H9 (cell line): ENCODE results near the gene GLRX3. TPM values are rescaled to one million over a fixed set of nuclear protein-coding genes. Genes with fewer than 3 reads are reported as not detected.
A peak's percentile ranks its signal among the peaks of the same experiment; 100 is the strongest.

Experiments
- DNase-seq: peaks from one replicate; pipeline ENCODE4 v3.0.0-alpha.2; 2017
- H2AFZ ChIP-seq: one replicate; pipeline ENCODE4 v1.6.1; 2013; ENCODE audit warnings: mild to moderate bottlenecking, low read length, control low read depth, moderate library complexity
- H2AK5ac ChIP-seq: 2 replicates; pipeline ENCODE4 v1.6.1; 2013; ENCODE audit warnings: low read length, control low read depth, mixed read lengths; ENCODE audit not compliant: insufficient read length
- H2BK120ac ChIP-seq: one replicate; pipeline ENCODE4 v1.6.1; 2013; ENCODE audit warnings: low read depth, mild to moderate bottlenecking, low read length, control low read depth, inconsistent platforms; ENCODE audit not compliant: poor library complexity, severe bottlenecking
- H2BK12ac ChIP-seq: 2 replicates; pipeline ENCODE4 v1.6.1; 2013; ENCODE audit warnings: low read length, control low read depth, mixed read lengths, low read depth; ENCODE audit not compliant: insufficient read length
- H2BK15ac ChIP-seq: 2 replicates; pipeline ENCODE4 v1.6.1; 2013; ENCODE audit warnings: low read depth, low read length, control low read depth
- H2BK20ac ChIP-seq: one replicate; pipeline ENCODE4 v1.6.1; 2013; ENCODE audit warnings: low read depth, mild to moderate bottlenecking, low read length, control low read depth, inconsistent platforms; ENCODE audit not compliant: poor library complexity, severe bottlenecking
- H2BK5ac ChIP-seq: 2 replicates; pipeline ENCODE4 v1.6.1; 2013; ENCODE audit warnings: low read length, control low read depth, mixed read lengths; ENCODE audit not compliant: insufficient read length
- H3K14ac ChIP-seq: 2 replicates; pipeline ENCODE4 v1.6.1; 2013; ENCODE audit warnings: low read length, control low read depth; ENCODE audit not compliant: insufficient read depth
- H3K18ac ChIP-seq: 2 replicates; pipeline ENCODE4 v1.6.1; 2013; ENCODE audit warnings: low read depth, mild to moderate bottlenecking, mixed read lengths, low read length, control low read depth; ENCODE audit not compliant: insufficient read length
- H3K23ac ChIP-seq: 2 replicates; pipeline ENCODE4 v1.6.1; 2013; ENCODE audit warnings: low read length, control low read depth, mixed read lengths, low read depth; ENCODE audit not compliant: insufficient read length
- H3K23me2 ChIP-seq: 2 replicates; pipeline ENCODE4 v1.6.1; 2013; ENCODE audit warnings: low read depth, mild to moderate bottlenecking, mixed read lengths, low read length, control low read depth; ENCODE audit not compliant: insufficient read length, poor library complexity, severe bottlenecking
- H3K27ac ChIP-seq: 2 replicates; pipeline ENCODE4 v1.5.1; 2013; ENCODE audit warnings: low read length, control low read depth, mixed read lengths, low read depth; ENCODE audit not compliant: insufficient read length
- H3K27me3 ChIP-seq: 2 replicates; pipeline ENCODE4 v1.6.1; 2013; ENCODE audit warnings: low read length, control low read depth, inconsistent platforms; ENCODE audit not compliant: insufficient read depth
- H3K4ac ChIP-seq: 2 replicates; pipeline ENCODE4 v1.6.1; 2013; ENCODE audit warnings: low read depth, mild to moderate bottlenecking, control low read depth, inconsistent platforms, low read length, moderate library complexity
- H3K4me1 ChIP-seq: 2 replicates; pipeline ENCODE4 v1.6.1; 2013; ENCODE audit warnings: low read length, control low read depth, inconsistent platforms; ENCODE audit not compliant: insufficient read depth
- H3K4me2 ChIP-seq: 2 replicates; pipeline ENCODE4 v1.6.1; 2013; ENCODE audit warnings: low read length, control low read depth, mixed read lengths; ENCODE audit not compliant: insufficient read length, insufficient read depth
- H3K56ac ChIP-seq: 2 replicates; pipeline ENCODE4 v1.6.1; 2013; ENCODE audit warnings: low read depth, mild to moderate bottlenecking, mixed read lengths, low read length, control low read depth; ENCODE audit not compliant: insufficient read length
- H3K79me1 ChIP-seq: 2 replicates; pipeline ENCODE4 v1.6.1; 2013; ENCODE audit warnings: low read depth, mild to moderate bottlenecking, moderate library complexity, low read length, control low read depth, inconsistent platforms; ENCODE audit not compliant: insufficient read depth, poor library complexity, severe bottlenecking
- H3K79me2 ChIP-seq: 2 replicates; pipeline ENCODE4 v1.6.1; 2013; ENCODE audit warnings: low read length, control low read depth, inconsistent platforms; ENCODE audit not compliant: insufficient read depth
- H3K9ac ChIP-seq: 2 replicates; pipeline ENCODE4 v1.6.1; 2013; ENCODE audit warnings: low read length, control low read depth, mixed read lengths; ENCODE audit not compliant: insufficient read length; ENCODE audit errors: extremely low read depth
- H3K9me3 ChIP-seq: one replicate; pipeline ENCODE4 v1.6.1; 2013; ENCODE audit warnings: low read depth, low read length, inconsistent platforms; ENCODE audit not compliant: control insufficient read depth
- H3T11ph ChIP-seq: one replicate; pipeline ENCODE4 v1.6.1; 2013; ENCODE audit warnings: mild to moderate bottlenecking, low read length, control low read depth, inconsistent platforms
- H4K20me1 ChIP-seq: one replicate; pipeline ENCODE4 v1.6.1; 2013; ENCODE audit not compliant: control insufficient read depth, insufficient read length, insufficient read depth
- H4K5ac ChIP-seq: 2 replicates; pipeline ENCODE4 v1.6.1; 2013; ENCODE audit warnings: low read depth, mild to moderate bottlenecking, mixed read lengths, low read length, control low read depth; ENCODE audit not compliant: insufficient read length
- H4K8ac ChIP-seq: replicated peaks from 2 replicates; pipeline ENCODE4 v1.6.1; 2013; ENCODE audit warnings: low read length, control low read depth, mixed read lengths, low read depth; ENCODE audit not compliant: insufficient read length
- H4K91ac ChIP-seq: 2 replicates; pipeline ENCODE4 v1.6.1; 2013; ENCODE audit warnings: low read depth, mild to moderate bottlenecking, moderate library complexity, mixed read lengths, low read length, control low read depth; ENCODE audit not compliant: insufficient read length
- H3K27ac Mint-ChIP-seq, 3 experiments: 2 replicates in 2 of 3; 3 replicates in 1 of 3; pipeline ENCODE4 v1.8.0; 2020 to 2021; ENCODE audit warnings: mixed read lengths in 3 of 3, mild to moderate bottlenecking in 1 of 3, moderate library complexity in 1 of 3
- H3K27me3 Mint-ChIP-seq: 2 replicates; pipeline ENCODE4 v1.8.0; 2021; ENCODE audit warnings: low read depth, mild to moderate bottlenecking, moderate library complexity, mixed read lengths
- H3K36me3 Mint-ChIP-seq, 3 experiments: 2 replicates in 2 of 3; 3 replicates in 1 of 3; pipeline ENCODE4 v1.8.0; 2020 to 2021; ENCODE audit warnings: low read depth in 3 of 3, mixed read lengths in 3 of 3; ENCODE audit not compliant: insufficient read depth in 1 of 3
- H3K4me1 Mint-ChIP-seq, 2 experiments: 2 replicates each; pipeline ENCODE4 v1.8.0; 2020; ENCODE audit warnings: mixed read lengths in 2 of 2
- H3K4me3 Mint-ChIP-seq, 2 experiments: 2 replicates in 1 of 2; 3 replicates in 1 of 2; pipeline ENCODE4 v1.8.0; 2020 to 2021; ENCODE audit warnings: mild to moderate bottlenecking in 2 of 2, mixed read lengths in 2 of 2, moderate library complexity in 1 of 2
- H3K9me3 Mint-ChIP-seq, 2 experiments: 2 replicates in 1 of 2; 3 replicates in 1 of 2; pipeline ENCODE4 v1.8.0; 2020; ENCODE audit warnings: mild to moderate bottlenecking in 2 of 2, mixed read lengths in 2 of 2, moderate library complexity in 1 of 2
- CTCF ChIP-seq: fragments of 200-600 bp; sonication (generic); conservative IDR thresholded peaks from 3 replicates; pipeline ENCODE4 v1.8.0; 2021; ENCODE audit warnings: antibody characterized with exemption, mild to moderate bottlenecking
- WGBS: extraction: QIAGEN DNeasy Blood & Tissue Kit; methylation state at CpG from one replicate; pipeline ENCODE4 v1.1.7; 2013; ENCODE audit warnings: missing lambda C conversion rate, low lambda C conversion rate, mixed read lengths; ENCODE audit not compliant: insufficient read length; ENCODE audit errors: extremely low coverage; 5-methylcytosine and 5-hydroxymethylcytosine counted together
- total RNA-seq: library from RNA; stranded (reverse); gene quantifications from 2 replicates; pipeline ENCODE4 v1.2.1, GENCODE V29; 2021

Gene GLRX3
- total RNA-seq, 1 experiment from 2014 or later: 139 TPM

GRCh38 chr10:130212746-130213145 lies 76.6 kb downstream of the GLRX3 start:
- peaks cover 2% of the 10 kb centered on the region for H3K27me3 Mint-ChIP-seq
- H4K20me1 ChIP-seq: no peaks in the 10 kb centered on the region
- H3K56ac ChIP-seq: no peak overlapping the region
- H2AK5ac ChIP-seq: no peak overlapping the region
- H2BK5ac ChIP-seq: no peak overlapping the region
- no peaks in the 10 kb centered on the region for H3K4me1 ChIP-seq
- H3K79me1 ChIP-seq: no peaks in the 10 kb centered on the region
- no CpG with 5 or more reads among the region's 4 CpGs for WGBS
- H2BK15ac ChIP-seq: no peak overlapping the region
- H3K23me2 ChIP-seq: no peaks in the 10 kb centered on the region
- no peak overlapping the region for H2BK120ac ChIP-seq
- no peak overlapping the region for H3K27ac ChIP-seq
- H4K5ac ChIP-seq: no peak overlapping the region
- H3K9ac ChIP-seq: no peak overlapping the region
- no peak overlapping the region for H3T11ph ChIP-seq
- H2AFZ ChIP-seq: no peak overlapping the region
- no peaks in the 10 kb centered on the region for H3K9me3 Mint-ChIP-seq
- TF ChIP-seq CTCF: no peak
- no peaks in the 10 kb centered on the region for H3K9me3 ChIP-seq
- no peak overlapping the region for H4K91ac ChIP-seq
- H3K27me3 ChIP-seq: no peaks in the 10 kb centered on the region
- no peak for DNase-seq
- no peak overlapping the region for H3K4me2 ChIP-seq
- H3K4me3 Mint-ChIP-seq: no peak overlapping the region
- H3K23ac ChIP-seq: no peak overlapping the region
- H2BK20ac ChIP-seq: no peak overlapping the region
- no peaks in the 10 kb centered on the region; a peak in 2 of 7 replicates for H3K36me3 Mint-ChIP-seq
- no peak overlapping the region for H3K14ac ChIP-seq
- H2BK12ac ChIP-seq: no peak overlapping the region
- no peak overlapping the region for H4K8ac ChIP-seq
- no peak overlapping the region for H3K4ac ChIP-seq
- peak overlapping the region in 1 of 3 experiments; percentile 29; a peak in 1 of 7 replicates for H3K27ac Mint-ChIP-seq
- no peak overlapping the region for H3K18ac ChIP-seq
- H3K4me1 Mint-ChIP-seq: peaks cover 0 to 5% of the 10 kb centered on the region in 2 experiments; a peak in 1 of 4 replicates
- no peaks in the 10 kb centered on the region for H3K79me2 ChIP-seq
